Lung (tissue), 12 donors: Measurements from ENCODE around the gene IQSEC1. TPM values are rescaled to one million over a fixed set of nuclear protein-coding genes. Genes with fewer than 3 reads are reported as not detected.
A peak's percentile ranks its signal among the peaks of the same experiment; 100 is the strongest.

ENCODE experiments used
- ATAC-seq: fragments of 200-7000 bp; cut with Tn5 transposase; one replicate; pipeline ENCODE4 v1.9.1; 2020; ENCODE audit warnings: moderate number of reproducible peaks; ENCODE audit not compliant: insufficient read depth, low FRiP score
- DNase-seq, 3 donors: peaks; one replicate each; pipeline ENCODE4 v3.0.0-alpha.2; 2013 to 2017
- H3K27ac ChIP-seq, 2 donors: one replicate each; pipeline ENCODE4 v1.5.1; 2013; ENCODE audit warnings: mild to moderate bottlenecking in 2 of 2, moderate library complexity in 2 of 2, control low read depth in 1 of 2, inconsistent platforms in 1 of 2, low read depth in 1 of 2, low read length in 1 of 2
- H3K27me3 ChIP-seq, 3 donors: one replicate each; pipeline ENCODE4 v1.5.1; 2013; ENCODE audit warnings: low read length in 2 of 3; ENCODE audit not compliant: control insufficient read depth in 3 of 3, insufficient read depth in 3 of 3
- H3K36me3 ChIP-seq, 4 donors: one replicate each; pipeline ENCODE4 v1.5.1; 2013; ENCODE audit warnings: low read length in 4 of 4, mild to moderate bottlenecking in 1 of 4, moderate library complexity in 1 of 4; ENCODE audit not compliant: control insufficient read depth in 4 of 4, insufficient read depth in 4 of 4
- H3K4me1 ChIP-seq, 5 donors: one replicate each; pipeline ENCODE4 v1.5.1; 2013; ENCODE audit warnings: low read length in 5 of 5, mild to moderate bottlenecking in 2 of 5, moderate library complexity in 1 of 5; ENCODE audit not compliant: control insufficient read depth in 5 of 5, insufficient read depth in 5 of 5
- H3K4me3 ChIP-seq: one replicate; pipeline ENCODE4 v1.5.1; 2013; ENCODE audit warnings: mild to moderate bottlenecking, control low read depth, moderate library complexity
- H3K9ac ChIP-seq, 2 donors: one replicate each; pipeline ENCODE4 v1.5.1; 2013; ENCODE audit warnings: low read length in 2 of 2, control low read depth in 1 of 2; ENCODE audit not compliant: insufficient read depth in 1 of 2
- H3K9me3 ChIP-seq, 4 donors: one replicate each; pipeline ENCODE4 v1.5.1; 2013; ENCODE audit warnings: low read length in 3 of 4, mild to moderate bottlenecking in 1 of 4, moderate library complexity in 1 of 4; ENCODE audit not compliant: control insufficient read depth in 4 of 4, insufficient read depth in 3 of 4
- CTCF ChIP-seq: IDR thresholded peaks from 2 replicates; pipeline ENCODE4 v1.5.1; 2012; ENCODE audit warnings: mild to moderate bottlenecking; ENCODE audit errors: control extremely low read depth, extremely low read depth
- WGBS, 2 donors: extraction: QIAGEN DNeasy Blood & Tissue Kit; methylation state at CpG; one replicate each; pipeline ENCODE4 v1.1.7; 2013; 5-methylcytosine and 5-hydroxymethylcytosine counted together
- polyA plus RNA-seq, 2 donors: library from polyadenylated mRNA; stranded (reverse); fragments of 200-250 nt; gene quantifications; one replicate each; pipeline ENCODE4 v1.2.1, GENCODE V29; 2013
- total RNA-seq, 2 donors: library from RNA; depleted of rRNA in 1 of 2; stranded (reverse); fragments of >200 nt in 1 of 2; gene quantifications; one replicate each; pipeline ENCODE4 v1.2.1, GENCODE V29; 2014 to 2021
- donor health status: control.
- donor health status: control.
- donor health status: Bipolar disorder and iron deficiency.
- donor health status: healthy.
- donor health status: DM: yes; HTN: yes; CAD: no.

The IQSEC1 gene
- total and polyA plus RNA-seq, 4 donors = 13.9 to 69.1 (median 31.1) TPM

GRCh38 chr3:12957339-12957738 is 115.9 kb downstream of the IQSEC1 start:
- H3K27me3 ChIP-seq = no peaks in the 10 kb centered on the region
- H3K9ac ChIP-seq = no peak overlapping the region
- no peak overlapping the region for H3K4me3 ChIP-seq
- DNase-seq (no peak), ATAC-seq (no peak)
- WGBS, 2 donors = 89 to 90% methylated on average over 8 of the region's 8 CpGs
- H3K9me3 ChIP-seq = no peaks in the 10 kb centered on the region
- no peak overlapping the region for H3K27ac ChIP-seq
- peaks cover 0 to 7% (median 0%) of the 10 kb centered on the region in 4 donors for H3K36me3 ChIP-seq
- peaks cover 6 to 79% (median 27%) of the 10 kb centered on the region in 5 donors for H3K4me1 ChIP-seq
- no peak for TF ChIP-seq CTCF

- no peak for TF ChIP-seq CTCF
- DNase-seq (no peak), ATAC-seq (no peak)
- no peaks in the 10 kb centered on the region for H3K9me3 ChIP-seq
- H3K4me1 ChIP-seq = peaks cover 3 to 77% (median 22%) of the 10 kb centered on the region in 5 donors
- H3K9ac ChIP-seq = no peak overlapping the region
- no peak overlapping the region for H3K27ac ChIP-seq
- H3K36me3 ChIP-seq = peaks cover 0 to 5% (median 0%) of the 10 kb centered on the region in 4 donors
- WGBS, 2 donors = 85 to 91% methylated on average over 5 of the region's 5 CpGs
- no peak overlapping the region for H3K4me3 ChIP-seq
- H3K27me3 ChIP-seq = no peaks in the 10 kb centered on the region
Measured at GRCh38 chr3:12956316-12956660, 116.9 kb downstream of the IQSEC1 start.

GRCh38 chr3:12955651-12956315 is 117.4 kb downstream of the IQSEC1 start:
- DNase-seq (no peak), ATAC-seq (no peak)
- Histone ChIP-seq H3K4me1 (peaks cover 3 to 72% (median 17%) of the 10 kb centered on the region in 5 donors), H3K9me3 (no peaks in the 10 kb centered on the region), H3K27ac (peak overlapping the region; percentile 17 to 51), H3K27me3 (no peaks in the 10 kb centered on the region), H3K9ac (no peak overlapping the region), H3K4me3 (no peak overlapping the region), H3K36me3 (peaks cover 0 to 5% (median 0%) of the 10 kb centered on the region in 4 donors)
- TF ChIP-seq CTCF = no peak
- WGBS, 2 donors = 85 to 86% methylated on average over 14 of the region's 14 CpGs
